NT2/D1 (cell line): ENCODE data around the gene RALGPS1.

Source experiments
- DNase-seq: peaks from one replicate; pipeline ENCODE4 v3.0.0-alpha.2; 2011; ENCODE audit warnings: low read depth, low spot score
- H3K27me3 ChIP-seq: 2 replicates; pipeline ENCODE4 v1.6.0; 2011; ENCODE audit warnings: mild to moderate bottlenecking; ENCODE audit not compliant: insufficient read length, insufficient read depth
- H3K36me3 ChIP-seq: 2 replicates; pipeline ENCODE4 v1.6.1; 2011; ENCODE audit warnings: mild to moderate bottlenecking, low read length, mixed read lengths; ENCODE audit not compliant: insufficient read depth, insufficient read length
- H3K4me1 ChIP-seq: 2 replicates; pipeline ENCODE4 v1.5.1; 2011; ENCODE audit not compliant: insufficient read depth, insufficient read length
- H3K4me3 ChIP-seq: 2 replicates; pipeline ENCODE4 v1.5.1; 2011; ENCODE audit warnings: low read depth; ENCODE audit not compliant: insufficient read length
- H3K9ac ChIP-seq: 2 replicates; pipeline ENCODE4 v1.6.0; 2011; ENCODE audit warnings: low read depth; ENCODE audit not compliant: insufficient read length
- H3K9me3 ChIP-seq: 2 replicates; pipeline ENCODE4 v1.5.1; 2011; ENCODE audit warnings: mild to moderate bottlenecking, low read length; ENCODE audit not compliant: insufficient read depth
- SUZ12 ChIP-seq: IDR thresholded peaks from 2 replicates; pipeline ENCODE4 v1.6.1; 2011; ENCODE audit not compliant: insufficient read length, insufficient read depth; ENCODE audit errors: extremely low read depth
- YY1 ChIP-seq: IDR thresholded peaks from 2 replicates; pipeline ENCODE4 v1.6.1; 2011; ENCODE audit not compliant: insufficient read length, insufficient read depth
- ZNF274 ChIP-seq: IDR thresholded peaks from 2 replicates; pipeline ENCODE4 v1.6.1; 2011; ENCODE audit warnings: mild to moderate bottlenecking, low read depth, low read length

RALGPS1 gene

DNA sequence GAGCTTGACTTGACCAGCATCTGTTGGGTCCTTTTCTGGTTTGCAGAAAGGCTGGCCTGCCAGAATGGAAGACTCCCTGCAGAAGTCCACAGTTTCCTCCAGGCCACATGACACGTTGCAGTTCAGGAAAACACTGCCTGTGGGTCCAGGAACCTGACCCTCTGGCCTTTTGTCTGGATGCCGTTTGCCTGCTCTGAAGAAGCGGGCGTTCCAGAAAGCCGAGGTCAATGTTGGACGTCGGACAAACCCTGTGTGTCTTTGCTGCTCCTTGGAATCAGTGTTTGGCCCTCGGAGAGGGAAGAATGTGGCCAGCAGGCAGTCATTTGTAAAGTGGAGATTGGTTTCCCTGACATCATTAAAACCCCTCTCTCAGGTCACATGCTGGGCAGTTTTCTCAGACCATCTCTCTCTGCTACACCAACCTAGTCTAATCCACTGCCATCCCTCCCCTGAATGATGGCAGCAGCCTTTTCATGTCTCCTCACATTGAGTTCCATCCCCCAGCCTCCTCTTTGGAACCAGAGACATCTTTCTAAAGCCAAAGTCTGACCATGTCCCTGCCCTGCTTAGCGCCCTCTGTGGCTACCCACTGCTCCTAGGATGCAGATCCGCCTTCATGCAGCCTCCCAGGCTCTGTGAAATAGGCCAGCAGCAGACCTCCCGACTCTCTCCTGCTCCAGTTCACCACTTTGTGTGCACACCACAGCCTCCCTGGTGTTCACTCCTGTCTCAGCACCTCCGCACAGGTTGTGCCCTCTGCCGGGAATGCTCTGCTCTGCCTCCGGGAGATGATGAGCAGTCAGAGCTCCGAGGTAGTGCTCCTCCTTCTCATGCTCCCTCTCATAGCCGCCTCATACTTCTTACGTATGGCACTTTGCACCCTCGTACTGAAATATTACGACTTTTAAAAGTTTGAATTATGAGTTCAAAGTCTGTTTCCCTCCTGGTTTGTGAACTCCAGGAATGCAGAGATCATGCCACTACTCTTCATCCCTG lies 75.6 kb downstream of the RALGPS1 start:
- Histone ChIP-seq H3K4me1 (no peaks in the 10 kb centered on the region), H3K9me3 (peaks cover 12% of the 10 kb centered on the region), H3K9ac (no peak overlapping the region), H3K27me3 (no peaks in the 10 kb centered on the region), H3K4me3 (no peak overlapping the region), H3K36me3 (no peaks in the 10 kb centered on the region)
- no peak for TF ChIP-seq ZNF274
- TF ChIP-seq YY1, result no peak
- DNase-seq, result no peak

DNA sequence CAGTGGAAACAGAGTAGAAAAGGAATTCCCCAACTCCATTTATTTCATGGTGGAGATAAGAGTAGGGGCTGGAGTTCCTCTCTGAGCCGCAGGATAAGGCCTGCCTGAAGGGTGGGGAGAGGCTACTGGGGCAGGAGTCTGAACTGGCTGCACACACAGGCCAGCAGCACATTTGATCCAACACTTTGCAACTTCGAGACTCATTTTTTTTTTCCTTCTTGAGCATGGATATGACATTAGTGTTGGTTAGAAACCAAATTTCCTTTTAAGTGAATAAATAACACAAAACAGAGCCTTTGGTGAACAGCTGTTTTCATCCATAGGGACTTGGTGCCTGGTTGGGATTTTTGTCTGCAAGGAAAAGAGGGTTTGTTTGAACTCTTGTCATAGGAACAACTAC lies 76.6 kb downstream of the RALGPS1 start:
- DNase-seq, result no peak
- Histone ChIP-seq H3K4me1 (no peaks in the 10 kb centered on the region), H3K27me3 (no peaks in the 10 kb centered on the region), H3K4me3 (no peak overlapping the region), H3K9ac (no peak overlapping the region), H3K9me3 (peaks cover 12% of the 10 kb centered on the region), H3K36me3 (no peaks in the 10 kb centered on the region)
- TF ChIP-seq YY1 (no peak), ZNF274 (no peak), SUZ12 (no peak)

DNA sequence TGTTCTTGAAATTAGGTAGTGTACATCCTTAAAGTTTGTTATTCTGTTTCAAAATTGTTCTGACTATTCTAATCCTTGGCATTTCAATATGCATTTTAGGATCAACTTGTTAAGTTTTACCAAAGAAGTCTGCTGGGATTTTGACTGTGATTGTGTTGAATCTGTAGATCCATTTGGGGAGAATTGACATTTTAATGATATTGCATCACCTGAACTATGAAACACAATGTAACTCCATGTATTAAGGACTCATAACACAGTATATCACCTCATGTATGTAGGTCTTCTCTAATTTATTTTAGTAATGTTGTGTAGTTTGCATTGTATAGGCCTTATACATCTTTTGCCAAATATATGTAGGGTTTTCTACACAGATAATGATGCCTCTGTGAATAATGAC lies 77.8 kb downstream of the RALGPS1 start:
- H3K4me1 ChIP-seq, result no peaks in the 10 kb centered on the region
- H3K4me3 ChIP-seq, result no peak overlapping the region
- no peak for DNase-seq
- H3K36me3 ChIP-seq, result no peaks in the 10 kb centered on the region
- TF ChIP-seq YY1, result no peak
- TF ChIP-seq ZNF274, result no peak
- TF ChIP-seq SUZ12, result no peak
- peaks cover 12% of the 10 kb centered on the region for H3K9me3 ChIP-seq
- H3K9ac ChIP-seq, result no peak overlapping the region
- no peaks in the 10 kb centered on the region for H3K27me3 ChIP-seq

DNA sequence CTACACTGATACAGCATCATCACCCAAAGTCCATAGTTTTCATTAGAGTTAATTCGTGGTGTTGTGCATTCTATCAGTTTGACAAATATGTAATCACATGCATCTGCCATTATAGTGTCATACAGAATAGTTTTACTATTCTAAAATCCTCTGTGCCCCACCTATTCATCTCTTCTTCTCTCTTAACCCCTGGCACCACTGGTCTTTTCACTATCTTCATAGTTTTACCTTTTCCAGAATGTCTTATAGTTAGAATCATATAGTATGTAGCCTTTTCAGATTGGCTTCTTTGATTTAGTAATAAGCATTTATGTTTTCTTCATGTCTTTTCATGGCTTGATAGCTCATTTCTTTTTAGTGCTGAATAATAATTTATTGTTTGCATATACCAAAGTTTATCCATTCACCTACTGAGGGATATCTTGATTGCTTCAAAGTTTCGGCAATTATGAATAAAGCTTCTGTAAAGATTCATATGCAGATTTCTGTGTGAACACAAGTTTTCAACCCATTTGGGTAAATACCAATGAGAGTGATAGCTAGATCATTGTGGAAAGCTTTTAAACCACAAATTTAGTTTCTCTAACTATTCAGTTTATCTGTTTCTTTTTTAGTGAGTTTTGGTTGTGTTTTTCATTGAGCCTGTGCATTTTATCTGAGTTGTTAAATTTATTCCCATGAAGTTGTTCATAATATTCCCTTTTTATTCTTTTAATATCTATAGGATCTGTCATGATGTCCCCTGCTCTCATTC lies 84.9 kb downstream of the RALGPS1 start:
- no peak overlapping the region for H3K4me3 ChIP-seq
- no peaks in the 10 kb centered on the region for H3K27me3 ChIP-seq
- H3K36me3 ChIP-seq, result no peaks in the 10 kb centered on the region
- no peak overlapping the region for H3K9ac ChIP-seq
- H3K9me3 ChIP-seq, result no peaks in the 10 kb centered on the region
- no peak for DNase-seq
- no peaks in the 10 kb centered on the region for H3K4me1 ChIP-seq
- TF ChIP-seq ZNF274 (no peak), YY1 (no peak), SUZ12 (no peak)

DNA sequence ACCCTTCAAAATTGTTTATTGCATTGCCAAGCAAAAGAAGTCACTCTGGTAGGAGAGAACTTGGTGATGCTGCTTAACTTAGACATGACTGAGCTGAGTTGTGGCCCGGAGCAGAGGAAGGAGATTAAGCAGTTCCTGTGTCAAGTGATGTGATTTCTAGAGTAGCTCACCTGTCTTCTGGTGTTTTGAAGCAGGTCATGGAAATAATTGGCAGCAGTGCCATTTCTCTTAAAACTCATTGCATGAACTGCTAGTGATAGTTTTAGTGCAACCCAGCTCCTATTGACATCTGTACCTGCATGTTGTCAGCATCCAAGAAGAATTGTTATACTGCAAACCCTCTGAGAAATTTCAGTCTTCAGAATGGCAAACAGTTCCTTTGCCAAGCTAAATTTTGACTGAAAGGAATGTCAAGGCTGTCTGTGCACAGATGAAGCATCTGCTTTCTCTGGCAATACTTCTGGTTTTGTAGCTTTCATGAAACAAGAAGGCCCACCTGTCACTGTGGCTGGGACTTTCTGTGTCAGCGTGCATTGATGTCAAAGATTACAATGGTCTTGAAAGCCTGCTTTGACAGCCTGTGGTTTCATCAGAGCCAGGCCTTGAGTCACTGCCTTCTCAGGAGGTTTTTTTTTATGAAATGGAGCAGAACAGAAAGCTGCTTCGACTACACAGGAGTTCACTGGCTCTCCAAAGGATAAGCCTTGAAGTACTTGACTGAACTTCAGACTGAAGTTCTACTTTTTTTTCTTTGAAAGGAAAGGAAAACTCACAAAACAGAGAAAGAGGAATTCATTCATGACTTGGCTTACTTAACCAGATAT lies 90.6 kb downstream of the RALGPS1 start:
- TF ChIP-seq SUZ12, result no peak
- TF ChIP-seq YY1, result no peak
- no peak for TF ChIP-seq ZNF274
- Histone ChIP-seq H3K4me1 (no peaks in the 10 kb centered on the region), H3K4me3 (no peak overlapping the region), H3K9ac (no peak overlapping the region), H3K27me3 (no peaks in the 10 kb centered on the region), H3K9me3 (no peaks in the 10 kb centered on the region), H3K36me3 (no peaks in the 10 kb centered on the region)
- no peak for DNase-seq

DNA sequence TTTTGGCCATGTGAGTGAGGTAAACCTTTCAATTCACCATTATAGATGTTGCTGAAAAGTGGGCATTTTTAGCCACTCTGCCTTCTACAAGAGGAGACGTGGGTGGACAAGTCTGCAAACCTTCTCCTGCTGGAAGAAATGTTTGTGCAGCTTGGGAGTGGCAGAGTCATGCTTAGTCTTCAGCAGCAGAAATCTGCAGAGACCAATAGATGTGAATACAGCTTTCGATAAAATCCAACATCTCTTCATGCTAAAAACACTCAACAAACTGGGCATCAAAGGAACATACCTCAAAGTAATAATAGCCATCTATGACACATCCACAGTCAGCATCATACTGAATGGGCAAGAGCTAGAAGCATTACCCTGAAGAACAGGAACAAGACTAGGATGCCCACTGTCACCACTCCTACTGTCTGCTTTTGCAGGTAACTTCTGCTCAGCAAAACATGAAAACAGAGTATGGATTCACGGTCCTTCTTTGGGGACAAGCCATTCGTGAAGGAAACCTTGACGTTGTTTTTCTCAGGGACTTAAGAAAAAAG lies 91.3 kb downstream of the RALGPS1 start:
- H3K4me3 ChIP-seq, result no peak overlapping the region

More for the DNA sequence above, 91.3 kb downstream of the RALGPS1 start:
- H3K27me3 ChIP-seq, result no peaks in the 10 kb centered on the region
- no peak for TF ChIP-seq YY1
- no peak for TF ChIP-seq ZNF274
- no peak for TF ChIP-seq SUZ12
- no peak overlapping the region for H3K9ac ChIP-seq
- no peaks in the 10 kb centered on the region for H3K9me3 ChIP-seq
- no peak for DNase-seq
- no peaks in the 10 kb centered on the region for H3K4me1 ChIP-seq
- H3K36me3 ChIP-seq, result no peaks in the 10 kb centered on the region
